Suprapubic skin (tissue), 4 donors: Measurements from ENCODE around the gene PTPRF. TPM values are rescaled to one million over a fixed set of nuclear protein-coding genes. Genes with fewer than 3 reads are reported as not detected.

Source experiments
- DNase-seq, 2 donors: peaks; one replicate each; pipeline ENCODE4 v3.0.0-alpha.2; 2019; ENCODE audit warnings: low spot score in 2 of 2
- H3K27ac ChIP-seq: fragments of 200-600 bp; sonication (generic); one replicate; pipeline ENCODE4 v1.5.1; 2019
- H3K27me3 ChIP-seq: fragments of 200-600 bp; sonication (generic); one replicate; pipeline ENCODE4 v1.5.1; 2019
- H3K36me3 ChIP-seq: fragments of 200-600 bp; sonication (generic); one replicate; pipeline ENCODE4 v1.5.1; 2019
- H3K4me1 ChIP-seq: fragments of 200-600 bp; sonication (generic); one replicate; pipeline ENCODE4 v1.5.1; 2019
- H3K4me3 ChIP-seq: fragments of 200-600 bp; sonication (generic); one replicate; pipeline ENCODE4 v1.5.1; 2019; ENCODE audit warnings: mild to moderate bottlenecking
- H3K9me3 ChIP-seq: fragments of 200-600 bp; sonication (generic); one replicate; pipeline ENCODE4 v1.5.1; 2019
- CTCF ChIP-seq, 2 donors: fragments of 200-600 bp in 1 of 2; fragments of 450-650 bp in 1 of 2; sonication (generic) in 1 of 2; IDR thresholded peaks; one replicate each; pipeline ENCODE4 v1.5.1; 2016 to 2019; ENCODE audit warnings: antibody characterized with exemption in 2 of 2, mild to moderate bottlenecking in 1 of 2, moderate library complexity in 1 of 2
- EP300 ChIP-seq: sonication (generic); formaldehyde crosslinking; IDR thresholded peaks from one replicate; pipeline ENCODE4 v1.6.1; 2017; ENCODE audit warnings: antibody characterized with exemption
- POLR2A ChIP-seq, 2 donors: fragments of 450-650 bp; IDR thresholded peaks; one replicate each; pipeline ENCODE4 v1.6.1; 2017; ENCODE audit warnings: antibody characterized with exemption in 2 of 2, mild to moderate bottlenecking in 2 of 2, moderate library complexity in 2 of 2
- POLR2AphosphoS5 ChIP-seq, 3 donors: sonication (generic); formaldehyde crosslinking; IDR thresholded peaks; one replicate each; pipeline ENCODE4 v1.6.1; 2017; ENCODE audit warnings: antibody characterized with exemption in 3 of 3
- WGBS: methylation state at CpG from one replicate; pipeline ENCODE4 v1.1.5; 2018; 5-methylcytosine and 5-hydroxymethylcytosine counted together
- total RNA-seq, 4 donors: library from RNA; depleted of rRNA; stranded (reverse); fragments of >200 nt; gene quantifications; one replicate each; pipeline ENCODE4 v1.1.0, GENCODE V29; 2016

PTPRF gene
- total RNA-seq, 4 donors from 2014 or later: 209 to 373 (median 289) TPM

DNA sequence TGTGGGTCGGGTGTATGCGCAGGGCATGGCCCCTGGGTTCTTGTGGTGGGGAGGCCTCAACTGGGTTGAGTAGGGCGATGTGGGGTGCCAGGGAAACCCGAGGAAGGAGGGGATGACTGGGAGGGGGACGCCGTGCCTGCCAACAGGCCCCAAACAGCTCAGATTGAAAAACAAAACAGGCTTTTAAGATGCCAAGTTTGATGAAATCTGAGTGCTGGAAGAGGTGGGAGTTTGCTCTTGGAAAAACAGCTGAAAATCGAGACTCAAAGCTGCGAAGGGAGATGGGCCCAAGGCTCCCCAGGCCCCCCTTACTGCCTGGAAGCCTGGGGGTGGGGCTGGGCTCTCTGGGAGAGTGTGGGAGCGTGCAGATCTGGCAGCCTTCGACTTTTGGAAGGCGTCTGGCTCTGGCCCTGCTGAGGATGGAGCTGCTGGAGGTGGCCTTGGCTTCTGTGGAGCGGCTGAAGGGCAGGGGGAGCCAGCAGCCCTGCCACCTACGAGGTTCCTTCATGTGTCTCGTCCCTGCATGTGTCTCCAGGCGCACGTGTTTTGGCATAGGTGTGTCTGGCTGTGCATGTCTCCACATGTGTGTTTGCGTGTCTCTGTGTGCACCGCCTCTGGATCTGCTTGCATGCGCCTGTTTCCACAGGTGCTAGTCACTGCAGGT, 33.3 kb downstream of the PTPRF start:
- Histone ChIP-seq H3K27ac (peak overlapping the region; percentile 86), H3K9me3 (no peaks in the 10 kb centered on the region), H3K27me3 (no peaks in the 10 kb centered on the region), H3K4me1 (peaks cover 59% of the 10 kb centered on the region), H3K4me3 (no peak overlapping the region), H3K36me3 (peaks cover 11% of the 10 kb centered on the region)
- TF ChIP-seq POLR2A (IDR thresholded peaks at IDR 0.05): no peak
- peak in 2 of 3 donors; percentile 89 for TF ChIP-seq POLR2AphosphoS5 (IDR thresholded peaks at IDR 0.05)
- 39% methylated on average over 17 of the region's 19 CpGs for WGBS
- no peak for DNase-seq

GRCh38 chr1:43564551-43565348, 34.1 kb downstream of the PTPRF start:
- H3K4me1 ChIP-seq: peaks cover 56% of the 10 kb centered on the region
- H3K9me3 ChIP-seq: no peaks in the 10 kb centered on the region
- peaks cover 14% of the 10 kb centered on the region for H3K36me3 ChIP-seq
- H3K27me3 ChIP-seq: no peaks in the 10 kb centered on the region
- no peak for DNase-seq
- H3K27ac ChIP-seq: peak overlapping the region; percentile 86
- TF ChIP-seq CTCF (IDR thresholded peaks at IDR 0.05) (no peak), POLR2A (IDR thresholded peaks at IDR 0.05) (no peak), EP300 (no peak), POLR2AphosphoS5 (IDR thresholded peaks at IDR 0.05) (no peak)
- peak overlapping the region; percentile 47 for H3K4me3 ChIP-seq
- WGBS: 76% methylated on average over 10 of the region's 19 CpGs

- H3K36me3 ChIP-seq: peaks cover 18% of the 10 kb centered on the region
- no peak for DNase-seq
- TF ChIP-seq POLR2A (IDR thresholded peaks at IDR 0.05): no peak
- no peak for TF ChIP-seq POLR2AphosphoS5 (IDR thresholded peaks at IDR 0.05)
- no peak for TF ChIP-seq CTCF (IDR thresholded peaks at IDR 0.05)
- no peak for TF ChIP-seq EP300
- H3K4me1 ChIP-seq: peaks cover 52% of the 10 kb centered on the region
- H3K27me3 ChIP-seq: no peaks in the 10 kb centered on the region
- H3K9me3 ChIP-seq: no peaks in the 10 kb centered on the region
- H3K27ac ChIP-seq: peak overlapping the region; percentile 49
- WGBS: 10% methylated on average over 12 of the region's 62 CpGs
- peak overlapping the region; percentile 47 for H3K4me3 ChIP-seq
Measured at GRCh38 chr1:43565600-43566360, 35.1 kb downstream of the PTPRF start.

DNA sequence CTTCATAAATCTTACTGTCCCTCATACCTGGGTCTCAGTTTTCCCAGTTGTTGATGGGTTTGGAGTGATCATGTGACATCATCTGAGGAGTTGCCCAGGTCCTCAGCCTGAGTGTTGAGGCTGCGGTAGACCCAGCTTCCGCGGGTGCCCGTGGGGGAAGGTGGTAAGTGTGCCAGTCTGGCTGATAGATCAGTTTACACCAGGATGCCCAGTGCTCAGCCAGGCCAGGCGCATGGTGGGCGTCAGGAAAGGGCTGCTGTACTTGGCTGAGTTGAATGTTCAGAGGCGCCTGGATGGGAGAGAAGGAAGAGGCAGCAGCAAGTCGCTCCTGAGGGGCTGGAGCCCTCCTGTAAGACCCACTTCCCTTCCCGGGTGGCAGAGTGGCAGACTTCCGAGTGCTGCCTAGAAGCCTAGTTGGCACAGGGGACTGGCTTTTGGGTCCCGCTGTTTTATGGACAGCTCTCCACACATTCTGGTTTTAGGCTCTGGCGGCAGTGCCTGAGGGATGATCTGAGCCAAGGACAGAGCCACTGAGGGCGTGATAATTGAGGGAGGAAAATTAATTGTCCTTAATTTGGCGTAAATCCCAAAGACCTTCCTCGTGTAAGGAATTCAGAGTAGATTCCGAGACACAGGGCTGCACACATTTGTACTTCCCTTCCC, 35.8 kb downstream of the PTPRF start:
- TF ChIP-seq EP300 (no peak), POLR2AphosphoS5 (IDR thresholded peaks at IDR 0.05) (no peak), POLR2A (IDR thresholded peaks at IDR 0.05) (no peak), CTCF (IDR thresholded peaks at IDR 0.05) (no peak)
- H3K4me3 ChIP-seq: peak overlapping the region; percentile 47
- WGBS: 80% methylated on average over 15 of the region's 16 CpGs
- peaks cover 52% of the 10 kb centered on the region for H3K4me1 ChIP-seq
- no peaks in the 10 kb centered on the region for H3K9me3 ChIP-seq
- peak overlapping the region; percentile 49 for H3K27ac ChIP-seq
- no peak for DNase-seq
- H3K36me3 ChIP-seq: peaks cover 22% of the 10 kb centered on the region
- no peaks in the 10 kb centered on the region for H3K27me3 ChIP-seq

DNA sequence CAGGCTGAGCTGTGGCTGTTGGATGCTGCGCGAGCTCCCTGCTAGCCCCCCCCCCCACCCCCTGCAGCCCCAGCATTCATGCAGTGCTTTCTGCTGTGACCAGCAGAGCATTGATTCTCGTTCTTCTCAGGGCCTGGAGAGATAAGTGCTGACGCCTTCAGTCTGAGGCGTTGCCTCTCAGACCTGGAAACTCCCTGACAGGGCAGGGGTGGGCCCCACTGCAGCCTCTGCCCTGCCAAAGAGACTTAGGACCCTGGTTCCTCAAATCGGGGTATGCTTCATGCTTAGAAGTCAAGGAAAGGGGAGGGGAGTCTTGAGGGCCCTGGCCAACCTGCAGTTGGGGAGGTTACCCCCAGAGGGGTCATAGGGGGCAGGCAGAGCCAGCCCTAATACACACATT, 38.5 kb downstream of the PTPRF start:
- DNase-seq: no peak
- 68% methylated on average over 4 of the region's 6 CpGs for whole genome bisulfite sequencing

More for the DNA sequence above, 38.5 kb downstream of the PTPRF start:
- Histone ChIP-seq H3K36me3 (peaks cover 38% of the 10 kb centered on the region), H3K27ac (no peak overlapping the region), H3K27me3 (no peaks in the 10 kb centered on the region), H3K4me3 (no peak overlapping the region), H3K9me3 (no peaks in the 10 kb centered on the region), H3K4me1 (peaks cover 43% of the 10 kb centered on the region)
- TF ChIP-seq POLR2AphosphoS5 (IDR thresholded peaks at IDR 0.05): no peak
- TF ChIP-seq POLR2A (IDR thresholded peaks at IDR 0.05): no peak
- TF ChIP-seq CTCF (IDR thresholded peaks at IDR 0.05): no peak
- no peak for TF ChIP-seq EP300
